Lower leg skin (tissue), 3 donors: Measurements from ENCODE around the gene DNAJC21.

ENCODE experiments used
- CTCF ChIP-seq, 3 donors: fragments of 450-650 bp; IDR thresholded peaks; one replicate each; pipeline ENCODE4 v1.5.1; 2016; ENCODE audit warnings: antibody characterized with exemption in 3 of 3, mild to moderate bottlenecking in 3 of 3, moderate library complexity in 2 of 3
- POLR2A ChIP-seq, 2 donors: fragments of 450-650 bp; IDR thresholded peaks; one replicate each; pipeline ENCODE4 v1.6.1; 2016 to 2017; ENCODE audit warnings: antibody characterized with exemption in 2 of 2, mild to moderate bottlenecking in 1 of 2, moderate library complexity in 1 of 2

GRCh38 chr5:34886392-34887119 lies 42.8 kb upstream of the DNAJC21 start:
- TF ChIP-seq CTCF (IDR thresholded peaks at IDR 0.05) (no peak), POLR2A (IDR thresholded peaks at IDR 0.05) (no peak)
